Lung (tissue), 12 donors: ENCODE measurements around the gene CDAN1. TPM values are rescaled to one million over a fixed set of nuclear protein-coding genes. Genes with fewer than 3 reads are reported as not detected.

Experiments used
- ATAC-seq: fragments of 200-7000 bp; cut with Tn5 transposase; one replicate; pipeline ENCODE4 v1.9.1; 2020; ENCODE audit warnings: moderate number of reproducible peaks; ENCODE audit not compliant: insufficient read depth, low FRiP score
- DNase-seq, 3 donors: peaks; one replicate each; pipeline ENCODE4 v3.0.0-alpha.2; 2013 to 2017
- H3K27ac ChIP-seq, 2 donors: one replicate each; pipeline ENCODE4 v1.5.1; 2013; ENCODE audit warnings: mild to moderate bottlenecking in 2 of 2, moderate library complexity in 2 of 2, control low read depth in 1 of 2, inconsistent platforms in 1 of 2, low read depth in 1 of 2, low read length in 1 of 2
- H3K27me3 ChIP-seq, 3 donors: one replicate each; pipeline ENCODE4 v1.5.1; 2013; ENCODE audit warnings: low read length in 2 of 3; ENCODE audit not compliant: control insufficient read depth in 3 of 3, insufficient read depth in 3 of 3
- H3K36me3 ChIP-seq, 4 donors: one replicate each; pipeline ENCODE4 v1.5.1; 2013; ENCODE audit warnings: low read length in 4 of 4, mild to moderate bottlenecking in 1 of 4, moderate library complexity in 1 of 4; ENCODE audit not compliant: control insufficient read depth in 4 of 4, insufficient read depth in 4 of 4
- H3K4me1 ChIP-seq, 5 donors: one replicate each; pipeline ENCODE4 v1.5.1; 2013; ENCODE audit warnings: low read length in 5 of 5, mild to moderate bottlenecking in 2 of 5, moderate library complexity in 1 of 5; ENCODE audit not compliant: control insufficient read depth in 5 of 5, insufficient read depth in 5 of 5
- H3K4me3 ChIP-seq: one replicate; pipeline ENCODE4 v1.5.1; 2013; ENCODE audit warnings: mild to moderate bottlenecking, control low read depth, moderate library complexity
- H3K9ac ChIP-seq, 2 donors: one replicate each; pipeline ENCODE4 v1.5.1; 2013; ENCODE audit warnings: low read length in 2 of 2, control low read depth in 1 of 2; ENCODE audit not compliant: insufficient read depth in 1 of 2
- H3K9me3 ChIP-seq, 4 donors: one replicate each; pipeline ENCODE4 v1.5.1; 2013; ENCODE audit warnings: low read length in 3 of 4, mild to moderate bottlenecking in 1 of 4, moderate library complexity in 1 of 4; ENCODE audit not compliant: control insufficient read depth in 4 of 4, insufficient read depth in 3 of 4
- WGBS, 2 donors: extraction: QIAGEN DNeasy Blood & Tissue Kit; methylation state at CpG; one replicate each; pipeline ENCODE4 v1.1.7; 2013; 5-methylcytosine and 5-hydroxymethylcytosine counted together
- polyA plus RNA-seq, 2 donors: library from polyadenylated mRNA; stranded (reverse); fragments of 200-250 nt; gene quantifications; one replicate each; pipeline ENCODE4 v1.2.1, GENCODE V29; 2013
- total RNA-seq, 2 donors: library from RNA; depleted of rRNA in 1 of 2; stranded (reverse); fragments of >200 nt in 1 of 2; gene quantifications; one replicate each; pipeline ENCODE4 v1.2.1, GENCODE V29; 2014 to 2021
- TF ChIP-seq, protein P1 (sequence below): IDR thresholded peaks from 2 replicates; pipeline ENCODE4 v1.5.1; 2012; ENCODE audit warnings: mild to moderate bottlenecking; ENCODE audit errors: control extremely low read depth, extremely low read depth
- donor health status: control.
- donor health status: control.
- donor health status: Bipolar disorder and iron deficiency.
- donor health status: healthy.
- donor health status: DM: yes; HTN: yes; CAD: no.

Gene CDAN1
- total and polyA plus RNA-seq, 4 donors = 4.2 to 15.2 (median 12.2) TPM

- peaks cover 7 to 63% (median 50%) of the 10 kb centered on the region in 4 donors for H3K36me3 ChIP-seq
- no peak for ATAC-seq
- WGBS, 2 donors = 94 to 98% methylated on average over 11 of the region's 11 CpGs
Observed at GRCh38 chr15:42733027-42733426, 3.9 kb downstream of the CDAN1 start.

GRCh38 chr15:42732095-42732827 lies 4.7 kb downstream of the CDAN1 start:
- peaks cover 0 to 12% (median 4%) of the 10 kb centered on the region in 5 donors for H3K4me1 ChIP-seq
- TF ChIP-seq, protein P1, sequence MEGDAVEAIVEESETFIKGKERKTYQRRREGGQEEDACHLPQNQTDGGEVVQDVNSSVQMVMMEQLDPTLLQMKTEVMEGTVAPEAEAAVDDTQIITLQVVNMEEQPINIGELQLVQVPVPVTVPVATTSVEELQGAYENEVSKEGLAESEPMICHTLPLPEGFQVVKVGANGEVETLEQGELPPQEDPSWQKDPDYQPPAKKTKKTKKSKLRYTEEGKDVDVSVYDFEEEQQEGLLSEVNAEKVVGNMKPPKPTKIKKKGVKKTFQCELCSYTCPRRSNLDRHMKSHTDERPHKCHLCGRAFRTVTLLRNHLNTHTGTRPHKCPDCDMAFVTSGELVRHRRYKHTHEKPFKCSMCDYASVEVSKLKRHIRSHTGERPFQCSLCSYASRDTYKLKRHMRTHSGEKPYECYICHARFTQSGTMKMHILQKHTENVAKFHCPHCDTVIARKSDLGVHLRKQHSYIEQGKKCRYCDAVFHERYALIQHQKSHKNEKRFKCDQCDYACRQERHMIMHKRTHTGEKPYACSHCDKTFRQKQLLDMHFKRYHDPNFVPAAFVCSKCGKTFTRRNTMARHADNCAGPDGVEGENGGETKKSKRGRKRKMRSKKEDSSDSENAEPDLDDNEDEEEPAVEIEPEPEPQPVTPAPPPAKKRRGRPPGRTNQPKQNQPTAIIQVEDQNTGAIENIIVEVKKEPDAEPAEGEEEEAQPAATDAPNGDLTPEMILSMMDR = no peak
- ATAC-seq = no peak
- no peak overlapping the region for H3K27ac ChIP-seq
- no peak for DNase-seq
- H3K9ac ChIP-seq = no peak overlapping the region
- peaks cover 7 to 69% (median 53%) of the 10 kb centered on the region in 4 donors for H3K36me3 ChIP-seq
- H3K27me3 ChIP-seq = no peaks in the 10 kb centered on the region
- H3K4me3 ChIP-seq = no peak overlapping the region
- 88 to 89% methylated on average over 15 of the region's 15 CpGs for WGBS, 2 donors
- H3K9me3 ChIP-seq = no peaks in the 10 kb centered on the region

More at GRCh38 chr15:42733027-42733426, 3.9 kb downstream of the CDAN1 start:
- Histone ChIP-seq H3K9ac (no peak overlapping the region), H3K9me3 (no peaks in the 10 kb centered on the region), H3K27me3 (no peaks in the 10 kb centered on the region), H3K27ac (no peak overlapping the region), H3K4me1 (peaks cover 0 to 17% (median 4%) of the 10 kb centered on the region in 5 donors), H3K4me3 (no peak overlapping the region)
- TF ChIP-seq, protein P1 = no peak
- no peak for DNase-seq

DNA sequence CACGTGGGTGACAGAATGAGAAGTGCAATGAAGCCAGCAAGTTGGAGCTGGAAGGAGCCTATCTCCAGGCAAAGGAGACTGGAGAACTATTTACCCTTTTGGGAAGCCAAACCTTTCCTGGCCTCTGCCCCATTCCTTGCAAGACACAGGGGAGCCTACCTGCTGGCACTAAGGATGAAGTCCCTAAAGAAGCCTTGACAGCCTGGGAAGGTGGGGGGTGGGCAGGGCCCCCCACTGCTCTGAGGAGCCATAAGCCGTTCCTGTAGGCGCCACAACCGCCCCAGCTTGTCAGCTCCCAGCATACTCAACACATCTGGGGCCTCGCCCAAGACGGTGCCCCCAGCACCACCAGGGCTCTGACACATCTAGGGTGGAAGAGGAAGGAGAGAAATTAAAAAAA lies 5.5 kb downstream of the CDAN1 start:
- H3K36me3 ChIP-seq = peaks cover 12 to 72% (median 59%) of the 10 kb centered on the region in 4 donors
- H3K9me3 ChIP-seq = no peaks in the 10 kb centered on the region
- 84 to 89% methylated on average over 6 of the region's 6 CpGs for WGBS, 2 donors
- peaks cover 0 to 11% (median 4%) of the 10 kb centered on the region in 5 donors for H3K4me1 ChIP-seq
- no peaks in the 10 kb centered on the region for H3K27me3 ChIP-seq
- no peak for ATAC-seq
- no peak overlapping the region for H3K9ac ChIP-seq
- no peak overlapping the region for H3K4me3 ChIP-seq
- no peak overlapping the region for H3K27ac ChIP-seq
- TF ChIP-seq, protein P1 = no peak
- DNase-seq = no peak
